CD14-positive monocyte (primary cell): ENCODE results near the gene TGFBRAP1. TPM values are rescaled to one million over a fixed set of nuclear protein-coding genes. Genes with fewer than 3 reads are reported as not detected.

ENCODE experiments used
- DNase-seq, 3 donors: peaks; one replicate each; pipeline ENCODE4 v3.0.0-alpha.2; 2011 to 2022
- H2AFZ ChIP-seq: 2 replicates; pipeline ENCODE4 v1.6.0; 2012; ENCODE audit warnings: mild to moderate bottlenecking, low read depth, low read length, inconsistent platforms; ENCODE audit not compliant: insufficient read depth, poor library complexity, severe bottlenecking
- H3K27ac ChIP-seq, 2 donors: 1 replicate in 1 of 2; 2 replicates in 1 of 2; pipeline ENCODE4 v1.5.1; 2012 to 2013; ENCODE audit warnings: low read length in 2 of 2, control low read depth in 1 of 2, inconsistent platforms in 1 of 2, low read depth in 1 of 2, mild to moderate bottlenecking in 1 of 2
- H3K27me3 ChIP-seq, 2 donors: one replicate each; pipeline versions ENCODE4 v1.6.0 to v1.6.1; 2011 to 2013; ENCODE audit warnings: low read length in 2 of 2; ENCODE audit not compliant: control insufficient read depth in 2 of 2, insufficient read depth in 2 of 2
- H3K36me3 ChIP-seq, 2 donors: replicated peaks in 1 of 2; 1 replicate in 1 of 2; 2 replicates in 1 of 2; pipeline versions ENCODE4 v1.5.1 to v1.6.1; 2012 to 2013; ENCODE audit warnings: low read length in 2 of 2, control low read depth in 1 of 2, inconsistent platforms in 1 of 2, mild to moderate bottlenecking in 1 of 2; ENCODE audit not compliant: insufficient read depth in 2 of 2, control insufficient read depth in 1 of 2
- H3K4me1 ChIP-seq, 2 donors: 1 replicate in 1 of 2; 2 replicates in 1 of 2; pipeline versions ENCODE4 v1.5.1 to v1.6.1; 2012 to 2013; ENCODE audit warnings: low read length in 2 of 2, control low read depth in 1 of 2, inconsistent platforms in 1 of 2, mild to moderate bottlenecking in 1 of 2, moderate library complexity in 1 of 2; ENCODE audit not compliant: insufficient read depth in 2 of 2, control insufficient read depth in 1 of 2
- H3K4me2 ChIP-seq: replicated peaks from 2 replicates; pipeline ENCODE3; 2012; ENCODE audit warnings: low read length, moderate library complexity, mild to moderate bottlenecking; ENCODE audit not compliant: poor library complexity, severe bottlenecking; ENCODE audit errors: extremely low read depth
- H3K4me3 ChIP-seq, 3 experiments: fragments of 200-600 bp in 1 of 3; sonication (generic) in 1 of 3; replicated peaks in 1 of 3; 1 replicate in 2 of 3; 2 replicates in 1 of 3; pipeline ENCODE4 v1.5.1; 2011 to 2013; ENCODE audit warnings: low read length in 3 of 3, mild to moderate bottlenecking in 3 of 3, control low read depth in 2 of 3, low read depth in 2 of 3, inconsistent platforms in 1 of 3, moderate library complexity in 1 of 3
- H3K79me2 ChIP-seq: 2 replicates; pipeline ENCODE4 v1.6.0; 2012; ENCODE audit warnings: mild to moderate bottlenecking, control low read depth, inconsistent platforms, low read length, moderate library complexity; ENCODE audit not compliant: insufficient read depth
- H3K9ac ChIP-seq: 2 replicates; pipeline ENCODE4 v1.6.0; 2017; ENCODE audit warnings: low read length, mild to moderate bottlenecking; ENCODE audit not compliant: insufficient read depth, poor library complexity, severe bottlenecking
- H3K9me3 ChIP-seq, 2 donors: replicated peaks in 1 of 2; 1 replicate in 1 of 2; 2 replicates in 1 of 2; pipeline versions ENCODE4 v1.5.1 to v1.6.1; 2012 to 2013; ENCODE audit warnings: low read length in 2 of 2, control low read depth in 1 of 2; ENCODE audit not compliant: control insufficient read depth in 1 of 2, insufficient read depth in 1 of 2
- H4K20me1 ChIP-seq: 2 replicates; pipeline ENCODE4 v1.6.0; 2012; ENCODE audit warnings: mild to moderate bottlenecking, low read length, control low read depth, moderate library complexity; ENCODE audit not compliant: insufficient read depth
- H3K27ac Mint-ChIP-seq, 7 donors: one replicate each; pipeline ENCODE4 v1.8.0; 2020; ENCODE audit warnings: mild to moderate bottlenecking in 7 of 7, mixed read lengths in 7 of 7, moderate library complexity in 6 of 7, inconsistent platforms in 2 of 7
- H3K27me3 Mint-ChIP-seq, 3 donors: one replicate each; pipeline ENCODE4 v1.8.0; 2021 to 2022; ENCODE audit warnings: low read depth in 3 of 3, mild to moderate bottlenecking in 3 of 3, mixed read lengths in 3 of 3, moderate library complexity in 3 of 3, inconsistent platforms in 1 of 3
- H3K36me3 Mint-ChIP-seq, 2 donors: one replicate each; pipeline ENCODE4 v1.8.0; 2020; ENCODE audit warnings: mixed read lengths in 2 of 2, inconsistent platforms in 1 of 2, mild to moderate bottlenecking in 1 of 2
- H3K4me1 Mint-ChIP-seq: one replicate; pipeline ENCODE4 v1.8.0; 2020; ENCODE audit warnings: mild to moderate bottlenecking, mixed read lengths
- H3K4me3 Mint-ChIP-seq, 2 donors: one replicate each; pipeline ENCODE4 v1.8.0; 2020; ENCODE audit warnings: mild to moderate bottlenecking in 2 of 2, mixed read lengths in 2 of 2, moderate library complexity in 1 of 2
- H3K9me3 Mint-ChIP-seq, 7 donors: one replicate each; pipeline ENCODE4 v1.8.0; 2020 to 2022; ENCODE audit warnings: mixed read lengths in 7 of 7, mild to moderate bottlenecking in 6 of 7, moderate library complexity in 6 of 7, inconsistent platforms in 2 of 7
- CTCF ChIP-seq: fragments of 200-600 bp; IDR thresholded peaks from one replicate; pipeline ENCODE4 v1.8.0; 2022; ENCODE audit warnings: antibody characterized with exemption, mild to moderate bottlenecking
- WGBS: methylation state at CpG from one replicate; pipeline ENCODE4 v1.1.5; 2013; ENCODE audit warnings: missing lambda C conversion rate; ENCODE audit not compliant: insufficient coverage; 5-methylcytosine and 5-hydroxymethylcytosine counted together
- intact Hi-C, 2 donors: fragments of 100-400 bp; cut with micrococcal nuclease; formaldehyde crosslinking; loops; one replicate each; pipeline versions ENCODE4 v1.15.0 to v1.15.1; 2023
- polyA plus RNA-seq, 3 donors: library from polyadenylated mRNA; depleted of rRNA in 1 of 3; unstranded in 2 of 3; stranded (reverse) in 1 of 3; fragments of 300-500 nt in 2 of 3; fragments of >200 nt in 1 of 3; fragmentation: Illumina TruSeq in 2 of 3; gene quantifications; 1 replicate in 2 of 3; 2 replicates in 1 of 3; pipeline ENCODE4 v1.2.3, GENCODE V29; 2012 to 2021

TGFBRAP1 gene
- polyA plus RNA-seq, 3 donors: 10.0 to 10.5 (median 10.2) TPM

GRCh38 chr2:105272176-105272575 is 57.4 kb downstream of the TGFBRAP1 start:
- H3K4me2 ChIP-seq: no peak overlapping the region
- no peak overlapping the region for H3K9ac ChIP-seq
- H3K79me2 ChIP-seq: no peaks in the 10 kb centered on the region
- H3K9me3 ChIP-seq: no peaks in the 10 kb centered on the region
- H3K36me3 ChIP-seq: peaks cover 92 to 100% of the 10 kb centered on the region in 2 donors
- H3K9me3 Mint-ChIP-seq: peaks cover 0 to 1% (median 0%) of the 10 kb centered on the region in 7 donors
- H3K36me3 Mint-ChIP-seq: peaks cover 97 to 100% of the 10 kb centered on the region in 2 donors
- no peaks in the 10 kb centered on the region for H4K20me1 ChIP-seq
- peak overlapping the region in 1 of 7 donors; percentile 5 for H3K27ac Mint-ChIP-seq
- no peak overlapping the region for H2AFZ ChIP-seq
- H3K27me3 Mint-ChIP-seq: no peaks in the 10 kb centered on the region
- intact Hi-C loops: no loop called here
- no peaks in the 10 kb centered on the region for H3K4me1 ChIP-seq
- WGBS: 70% methylated on average over 9 of the region's 9 CpGs
- no peaks in the 10 kb centered on the region for H3K27me3 ChIP-seq
- no peak overlapping the region for H3K4me3 ChIP-seq
- H3K4me1 Mint-ChIP-seq: no peaks in the 10 kb centered on the region
- H3K4me3 Mint-ChIP-seq: no peak overlapping the region
- no peak for DNase-seq
- H3K27ac ChIP-seq: no peak overlapping the region
- no peak for TF ChIP-seq CTCF

DNA sequence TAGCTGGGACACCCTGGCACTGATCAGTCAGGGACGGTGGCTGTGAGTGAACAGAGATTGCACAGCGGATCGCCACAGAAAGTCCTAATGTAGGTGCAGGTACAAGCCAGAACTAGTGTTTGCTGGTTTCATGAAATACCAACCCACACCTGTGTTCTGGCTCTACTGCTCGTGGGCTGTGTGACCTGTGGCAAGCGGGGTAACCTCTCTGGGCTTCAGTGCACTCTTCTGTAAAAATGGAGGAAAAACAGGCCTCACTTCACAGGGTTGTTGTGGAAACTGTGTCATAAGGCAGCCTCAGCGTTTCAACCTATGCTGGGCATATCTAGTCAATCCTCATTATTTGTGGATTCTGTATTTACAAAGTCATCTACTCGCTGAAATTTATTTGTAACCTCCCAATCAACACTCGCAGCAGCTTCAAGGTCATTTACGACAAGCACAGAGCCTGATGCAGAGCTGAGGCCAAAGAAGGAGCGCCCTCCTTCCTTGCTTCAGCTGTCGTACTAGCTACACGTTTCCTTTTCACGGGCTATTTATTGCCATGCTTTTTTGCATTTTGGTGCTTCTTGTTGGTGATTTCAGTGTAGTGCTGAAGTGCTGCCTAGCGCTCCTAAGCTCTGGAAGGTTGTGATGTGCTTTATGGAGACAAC is 58.0 kb downstream of the TGFBRAP1 start:
- peaks cover 92 to 100% of the 10 kb centered on the region in 2 donors for H3K36me3 ChIP-seq
- H3K27me3 ChIP-seq: no peaks in the 10 kb centered on the region
- H3K4me1 Mint-ChIP-seq: no peaks in the 10 kb centered on the region
- H3K4me3 Mint-ChIP-seq: no peak overlapping the region
- no peaks in the 10 kb centered on the region for H3K27me3 Mint-ChIP-seq
- H2AFZ ChIP-seq: no peak overlapping the region
- H3K79me2 ChIP-seq: no peaks in the 10 kb centered on the region
- intact Hi-C loops: no loop called here
- H3K9ac ChIP-seq: no peak overlapping the region
- DNase-seq: no peak
- H3K27ac ChIP-seq: no peak overlapping the region
- no peaks in the 10 kb centered on the region for H3K4me1 ChIP-seq
- H3K4me2 ChIP-seq: no peak overlapping the region
- no peaks in the 10 kb centered on the region for H3K9me3 ChIP-seq
- no peak for TF ChIP-seq CTCF
- peaks cover 97 to 100% of the 10 kb centered on the region in 2 donors for H3K36me3 Mint-ChIP-seq
- no peaks in the 10 kb centered on the region for H4K20me1 ChIP-seq
- 100% methylated on average over 8 of the region's 14 CpGs for WGBS
- no peak overlapping the region for H3K4me3 ChIP-seq
- peaks cover 0 to 1% (median 0%) of the 10 kb centered on the region in 7 donors for H3K9me3 Mint-ChIP-seq
- H3K27ac Mint-ChIP-seq: peak overlapping the region in 1 of 7 donors; percentile 60
